ENCODE results near the gene CD82. TPM values are rescaled to one million over a fixed set of nuclear protein-coding genes. Genes with fewer than 3 reads are reported as not detected.

Gene CD82
- total RNA-seq, 1 experiment from 2014 or later = 4.5 TPM

- Histone ChIP-seq H3K23ac (ENCODE audit: insufficient read length, low read depth, low read length) (no peak overlapping the region), H4K91ac (ENCODE audit: insufficient read length, low read depth, low read length) (no peak overlapping the region), H3K79me1 (ENCODE audit: insufficient read depth, low read depth, low read length, poor library complexity, severe bottlenecking) (no peaks in the 10 kb centered on the region), H3K14ac (ENCODE audit: insufficient read depth, low read length) (no peak overlapping the region), H3K56ac (ENCODE audit: insufficient read length, low read depth, low read length) (no peak overlapping the region), H3K27ac (ENCODE audit: insufficient read length, low read depth, low read length) (no peak overlapping the region), H2BK20ac (ENCODE audit: low read depth, low read length, poor library complexity, severe bottlenecking) (no peak overlapping the region), H3K23me2 (ENCODE audit: insufficient read length, low read depth, low read length, poor library complexity, severe bottlenecking) (no peaks in the 10 kb centered on the region), H4K5ac (ENCODE audit: insufficient read length, low read depth, low read length) (no peak overlapping the region), H2BK12ac (ENCODE audit: insufficient read length, low read depth, low read length) (no peak overlapping the region), H4K8ac (replicated peaks; ENCODE audit: insufficient read length, low read depth, low read length) (no peak overlapping the region), H2BK15ac (ENCODE audit: low read depth, low read length) (no peak overlapping the region), H4K20me1 (ENCODE audit: control insufficient read depth, insufficient read depth, insufficient read length) (no peaks in the 10 kb centered on the region), H2BK5ac (ENCODE audit: insufficient read length, low read length) (no peak overlapping the region), H3T11ph (ENCODE audit: low read length) (no peak overlapping the region), H3K4me1 (ENCODE audit: insufficient read depth, low read length) (no peaks in the 10 kb centered on the region), H2AFZ (ENCODE audit: low read length) (no peak overlapping the region), H3K27me3 (ENCODE audit: insufficient read depth, low read length) (no peaks in the 10 kb centered on the region), H2AK5ac (ENCODE audit: insufficient read length, low read length) (no peak overlapping the region), H3K18ac (ENCODE audit: insufficient read length, low read depth, low read length) (no peak overlapping the region), H3K4me2 (ENCODE audit: insufficient read depth, insufficient read length, low read length) (no peak overlapping the region), H3K79me2 (ENCODE audit: insufficient read depth, low read length) (no peaks in the 10 kb centered on the region), H3K9ac (ENCODE audit: extremely low read depth, insufficient read length, low read length) (no peak overlapping the region), H3K9me3 (ENCODE audit: control insufficient read depth, low read depth, low read length) (no peaks in the 10 kb centered on the region), H2BK120ac (ENCODE audit: low read depth, low read length, poor library complexity, severe bottlenecking) (no peak overlapping the region), H3K4ac (ENCODE audit: low read depth, low read length) (no peak overlapping the region)
- Mint-ChIP-seq H3K9me3 (no peaks in the 10 kb centered on the region; a peak in 1 of 5 replicates), H3K27me3 (ENCODE audit: low read depth) (peaks cover 23% of the 10 kb centered on the region), H3K4me3 (no peak overlapping the region), H3K27ac (no peak overlapping the region; a peak in 1 of 7 replicates), H3K36me3 (ENCODE audit: insufficient read depth in 1 of 3, low read depth in 3 of 3) (no peaks in the 10 kb centered on the region), H3K4me1 (peaks cover 3 to 6% of the 10 kb centered on the region in 2 experiments; a peak in 3 of 4 replicates)
- TF ChIP-seq CTCF (conservative IDR thresholded peaks at IDR 0.05) = no peak
- no peak for DNase-seq
- WGBS (ENCODE audit: extremely low coverage, insufficient read length, low lambda C conversion rate) = no CpG with 5 or more reads among the region's 7 CpGs
Observed at GRCh38 chr11:44539971-44540370, 25.5 kb upstream of the CD82 start.
